ENCODE measurements around the gene IQSEC3. TPM values are rescaled to one million over a fixed set of nuclear protein-coding genes. Genes with fewer than 3 reads are reported as not detected.
"Not testable (repeated sequence)": the region's sequence is repeated elsewhere in the genome, so short reads cannot be mapped to it uniquely, and the experiment has no call there.

The IQSEC3 gene
- not detected in 2 replicates for total RNA-seq (2021)
- percentile 0 among the genes with signal in this experiment for Bru-seq, nascent RNA
- percentile 2 among the genes with signal in this experiment for BruChase-seq, experiment 1, labeled RNA remaining after a 2-hour chase
- percentile 2 among the genes with signal in this experiment for BruChase-seq, experiment 2, labeled RNA remaining after a 6-hour chase
- long read RNA-seq = 0 reads

- H3K27ac ChIP-seq (ENCODE audit: low read depth, low read length, poor library complexity, severe bottlenecking); H3K4me3 ChIP-seq (ENCODE audit: low read depth, low read length, poor library complexity, severe bottlenecking); BruUV-seq (replicated peaks); CTCF ChIA-PET; H3K36me3 ChIP-seq (ENCODE audit: insufficient read depth, low read length, poor library complexity, severe bottlenecking); intact Hi-C loops (cut with micrococcal nuclease; ENCODE audit: unreplicated experiment); DNase-seq (ENCODE audit: low spot score); H3K9me3 ChIP-seq (ENCODE audit: low read depth, low read length, poor library complexity, severe bottlenecking); POLR2A ChIA-PET (ENCODE audit: low non-redundant PET); H3K4me1 ChIP-seq (ENCODE audit: insufficient read depth, low read length, poor library complexity, severe bottlenecking): not testable (repeated sequence)
- H3K27me3 ChIP-seq (replicated peaks; ENCODE audit: insufficient read depth, low read depth, low read length, poor library complexity) = peaks cover 13% of the 10 kb centered on the region
Observed at GRCh38 chr12:66428-66781, at the start of gene IQSEC3. TSS of gene IQSEC3 (plus strand) at chr12:66767. CDS start at chr12:66883, 116 bp downstream.

GRCh38 chr12:17370-18340 is 48.9 kb upstream of the IQSEC3 start:
- intact Hi-C loops (cut with micrococcal nuclease; ENCODE audit: unreplicated experiment); H3K9me3 ChIP-seq (ENCODE audit: low read depth, low read length, poor library complexity, severe bottlenecking); BruUV-seq (replicated peaks); H3K4me3 ChIP-seq (ENCODE audit: low read depth, low read length, poor library complexity, severe bottlenecking); POLR2A ChIA-PET (ENCODE audit: low non-redundant PET); CTCF ChIA-PET; H3K27ac ChIP-seq (ENCODE audit: low read depth, low read length, poor library complexity, severe bottlenecking); H3K27me3 ChIP-seq (replicated peaks; ENCODE audit: insufficient read depth, low read depth, low read length, poor library complexity); H3K4me1 ChIP-seq (ENCODE audit: insufficient read depth, low read length, poor library complexity, severe bottlenecking); DNase-seq (ENCODE audit: low spot score): not testable (repeated sequence)
- peaks cover 12% of the 10 kb centered on the region for H3K36me3 ChIP-seq (ENCODE audit: insufficient read depth, low read length, poor library complexity, severe bottlenecking)

GRCh38 chr12:18821-19567 is 47.6 kb upstream of the IQSEC3 start:
- H3K4me1 ChIP-seq (ENCODE audit: insufficient read depth, low read length, poor library complexity, severe bottlenecking); intact Hi-C loops (cut with micrococcal nuclease; ENCODE audit: unreplicated experiment); POLR2A ChIA-PET (ENCODE audit: low non-redundant PET); BruUV-seq (replicated peaks); H3K4me3 ChIP-seq (ENCODE audit: low read depth, low read length, poor library complexity, severe bottlenecking); H3K27ac ChIP-seq (ENCODE audit: low read depth, low read length, poor library complexity, severe bottlenecking); H3K9me3 ChIP-seq (ENCODE audit: low read depth, low read length, poor library complexity, severe bottlenecking); DNase-seq (ENCODE audit: low spot score); H3K27me3 ChIP-seq (replicated peaks; ENCODE audit: insufficient read depth, low read depth, low read length, poor library complexity); CTCF ChIA-PET: not testable (repeated sequence)
- peaks cover 12% of the 10 kb centered on the region for H3K36me3 ChIP-seq (ENCODE audit: insufficient read depth, low read length, poor library complexity, severe bottlenecking)

GRCh38 chr12:19906-20305 is 46.7 kb upstream of the IQSEC3 start:
- CTCF ChIA-PET; H3K27me3 ChIP-seq (replicated peaks; ENCODE audit: insufficient read depth, low read depth, low read length, poor library complexity); H3K27ac ChIP-seq (ENCODE audit: low read depth, low read length, poor library complexity, severe bottlenecking); H3K4me3 ChIP-seq (ENCODE audit: low read depth, low read length, poor library complexity, severe bottlenecking); H3K9me3 ChIP-seq (ENCODE audit: low read depth, low read length, poor library complexity, severe bottlenecking); POLR2A ChIA-PET (ENCODE audit: low non-redundant PET); intact Hi-C loops (cut with micrococcal nuclease; ENCODE audit: unreplicated experiment); H3K4me1 ChIP-seq (ENCODE audit: insufficient read depth, low read length, poor library complexity, severe bottlenecking); BruUV-seq (replicated peaks); DNase-seq (ENCODE audit: low spot score): not testable (repeated sequence)
- peaks cover 12% of the 10 kb centered on the region for H3K36me3 ChIP-seq (ENCODE audit: insufficient read depth, low read length, poor library complexity, severe bottlenecking)

GRCh38 chr12:20757-21156 is 45.8 kb upstream of the IQSEC3 start:
- no peak for TF ChIP-seq CTCF (conservative IDR thresholded peaks at IDR 0.05; ENCODE audit: low read depth, low read length)
- TF ChIP-seq EZH2 (IDR thresholded peaks at IDR 0.05; ENCODE audit: borderline replicate concordance, low read depth, low read length, poor library complexity, severe bottlenecking) = no peak
- intact Hi-C loops (cut with micrococcal nuclease; ENCODE audit: unreplicated experiment) = no loop called here
- Histone ChIP-seq H3K9me3 (ENCODE audit: low read depth, low read length, poor library complexity, severe bottlenecking) (no peaks in the 10 kb centered on the region), H3K27ac (ENCODE audit: low read depth, low read length, poor library complexity, severe bottlenecking) (no peak overlapping the region), H3K4me1 (ENCODE audit: insufficient read depth, low read length, poor library complexity, severe bottlenecking) (peaks cover 10% of the 10 kb centered on the region), H3K36me3 (ENCODE audit: insufficient read depth, low read length, poor library complexity, severe bottlenecking) (peaks cover 12% of the 10 kb centered on the region), H3K27me3 (replicated peaks; ENCODE audit: insufficient read depth, low read depth, low read length, poor library complexity) (no peaks in the 10 kb centered on the region), H3K4me3 (ENCODE audit: low read depth, low read length, poor library complexity, severe bottlenecking) (no peak overlapping the region)
- no peak for DNase-seq (ENCODE audit: low spot score)
- POLR2A ChIA-PET (ENCODE audit: low non-redundant PET) = no interaction called here
- BruUV-seq (replicated peaks) = no TSS peak
- CTCF ChIA-PET = no interaction called here

Measured in A673 (cell line).